RPMI7951 (cell line): Measurements from ENCODE around the gene PRKAR1B. TPM values are rescaled to one million over a fixed set of nuclear protein-coding genes. Genes with fewer than 3 reads are reported as not detected.

Source experiments
- DNase-seq: peaks from one replicate; pipeline ENCODE4 v3.0.0-alpha.2; 2012; ENCODE audit warnings: low read depth
- total RNA-seq: library from RNA; depleted of rRNA; stranded (reverse); fragments of >200 nt; shearing (Covaris generic); gene quantifications from 2 replicates; pipeline ENCODE4 v1.2.3, GENCODE V29; 2014

The PRKAR1B gene
- total RNA-seq, 1 experiment from 2014 or later = 5.0 TPM

DNA sequence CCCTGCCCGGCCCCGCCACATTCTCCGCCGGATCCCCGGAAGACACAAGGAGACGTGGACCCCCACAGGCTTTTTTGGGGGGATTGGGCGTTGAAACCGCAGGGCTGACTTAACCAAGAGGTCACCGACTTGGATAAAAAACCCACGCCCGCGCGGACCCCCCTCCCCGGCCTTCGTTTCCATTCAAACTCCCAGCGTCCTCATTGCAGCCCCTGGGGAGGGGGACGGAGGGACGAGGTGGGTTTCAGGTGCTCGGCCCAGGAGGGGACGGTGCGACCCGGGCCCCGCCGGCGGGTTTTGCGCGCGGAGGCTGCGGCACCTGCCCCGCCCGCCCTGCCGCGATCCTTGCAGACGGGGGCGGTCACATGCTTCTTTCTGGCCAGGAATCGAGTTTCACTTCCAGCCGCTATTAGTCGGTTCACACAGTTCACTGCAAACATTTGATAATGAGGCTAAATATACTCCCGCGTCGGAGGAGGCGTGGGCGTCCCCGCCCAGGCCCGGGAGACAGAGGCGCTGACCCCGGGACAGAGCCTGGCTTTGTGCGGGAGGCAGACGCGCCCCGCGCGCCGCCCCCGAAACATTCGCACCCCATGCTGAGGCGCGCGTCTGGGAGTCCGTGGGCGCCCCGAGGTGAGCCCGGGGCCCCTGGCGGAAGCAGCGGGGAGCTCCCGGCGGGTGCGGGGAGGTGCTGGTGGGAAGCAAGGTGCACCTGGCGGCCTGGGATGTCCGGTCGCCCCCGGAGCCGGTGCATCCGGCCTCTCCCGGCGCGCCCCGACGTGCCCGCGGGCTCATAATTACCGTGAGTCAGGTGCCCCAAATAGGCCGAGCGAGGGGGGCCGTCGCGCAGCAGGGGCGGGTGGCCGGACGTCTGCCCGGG lies 204.8 kb downstream of the PRKAR1B start:
- DNase-seq = peak; percentile 65

DNA sequence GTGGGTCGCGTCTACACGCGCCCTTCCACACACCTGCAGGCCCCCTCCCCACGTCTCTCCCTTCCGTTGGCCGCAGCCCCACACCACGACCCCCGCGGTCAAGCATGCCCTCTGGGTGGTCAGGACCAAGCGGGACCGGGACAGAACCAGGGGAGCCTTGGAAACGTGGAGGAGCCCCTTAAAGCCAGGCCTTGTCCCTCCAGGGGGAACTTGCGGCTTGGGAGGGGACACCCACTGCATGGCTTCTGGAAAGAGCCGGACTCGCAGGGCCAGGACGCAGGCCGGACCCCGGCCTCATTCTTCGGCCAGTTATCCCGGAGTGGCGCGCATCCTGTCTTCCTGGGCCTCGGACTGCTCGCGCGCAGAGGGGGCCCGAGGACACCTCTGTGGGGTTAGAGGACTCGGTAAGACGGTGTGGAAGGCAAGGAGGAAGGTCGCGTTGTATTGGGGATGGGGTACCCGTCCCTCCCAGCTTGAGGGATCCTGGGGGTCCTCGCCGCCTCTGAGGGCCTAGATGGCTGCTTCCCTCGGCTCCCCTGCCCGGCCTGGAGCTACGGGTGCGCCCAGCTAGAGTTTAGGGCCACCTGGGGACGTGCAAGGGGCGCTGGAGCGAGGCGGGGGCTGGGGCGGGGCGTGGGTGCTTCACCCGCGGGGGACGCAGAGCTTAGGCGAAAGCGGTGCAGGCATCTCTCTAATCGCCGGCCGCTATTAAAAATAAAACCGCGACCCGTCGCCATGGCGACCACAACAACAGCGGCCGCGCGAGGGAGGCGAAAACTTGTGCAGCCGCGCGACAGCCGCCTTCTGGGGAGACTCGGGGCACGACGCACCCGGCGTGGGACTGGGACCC lies 205.6 kb downstream of the PRKAR1B start:
- DNase-seq = peak; percentile 77

DNA sequence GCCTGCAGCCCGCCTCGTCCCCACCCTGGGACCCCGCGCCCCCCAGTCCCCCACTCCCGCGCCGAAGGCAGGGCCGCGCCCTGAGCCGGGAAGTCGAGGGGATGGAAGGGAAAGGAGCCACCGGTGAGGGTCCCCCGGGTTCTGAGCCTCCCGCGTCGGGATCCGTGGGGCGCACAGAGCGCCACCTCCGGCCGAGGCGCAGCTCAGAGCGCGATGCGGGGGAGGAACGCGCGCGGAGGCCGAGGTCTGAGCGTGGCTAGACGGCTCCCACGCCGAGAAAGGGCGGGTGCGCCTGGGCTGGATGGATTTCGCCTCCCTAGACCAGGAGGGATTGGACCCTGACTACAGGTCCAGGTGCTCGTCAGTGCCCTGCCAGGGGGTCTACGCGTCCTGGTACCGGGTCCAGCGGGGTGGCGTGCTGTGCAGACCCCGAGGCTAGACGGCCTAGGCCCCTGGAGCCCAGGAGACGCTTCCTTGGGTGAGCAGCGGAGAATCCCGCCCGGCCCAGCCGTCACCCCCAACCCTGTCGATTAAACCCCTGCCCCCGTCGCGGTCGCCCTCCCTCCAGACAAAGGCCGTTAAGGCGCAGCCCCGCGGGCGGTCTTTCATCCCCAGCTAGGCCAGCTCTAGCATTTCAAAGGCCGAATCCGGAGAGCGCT lies 206.4 kb downstream of the PRKAR1B start:
- no peak for DNase-seq

DNA sequence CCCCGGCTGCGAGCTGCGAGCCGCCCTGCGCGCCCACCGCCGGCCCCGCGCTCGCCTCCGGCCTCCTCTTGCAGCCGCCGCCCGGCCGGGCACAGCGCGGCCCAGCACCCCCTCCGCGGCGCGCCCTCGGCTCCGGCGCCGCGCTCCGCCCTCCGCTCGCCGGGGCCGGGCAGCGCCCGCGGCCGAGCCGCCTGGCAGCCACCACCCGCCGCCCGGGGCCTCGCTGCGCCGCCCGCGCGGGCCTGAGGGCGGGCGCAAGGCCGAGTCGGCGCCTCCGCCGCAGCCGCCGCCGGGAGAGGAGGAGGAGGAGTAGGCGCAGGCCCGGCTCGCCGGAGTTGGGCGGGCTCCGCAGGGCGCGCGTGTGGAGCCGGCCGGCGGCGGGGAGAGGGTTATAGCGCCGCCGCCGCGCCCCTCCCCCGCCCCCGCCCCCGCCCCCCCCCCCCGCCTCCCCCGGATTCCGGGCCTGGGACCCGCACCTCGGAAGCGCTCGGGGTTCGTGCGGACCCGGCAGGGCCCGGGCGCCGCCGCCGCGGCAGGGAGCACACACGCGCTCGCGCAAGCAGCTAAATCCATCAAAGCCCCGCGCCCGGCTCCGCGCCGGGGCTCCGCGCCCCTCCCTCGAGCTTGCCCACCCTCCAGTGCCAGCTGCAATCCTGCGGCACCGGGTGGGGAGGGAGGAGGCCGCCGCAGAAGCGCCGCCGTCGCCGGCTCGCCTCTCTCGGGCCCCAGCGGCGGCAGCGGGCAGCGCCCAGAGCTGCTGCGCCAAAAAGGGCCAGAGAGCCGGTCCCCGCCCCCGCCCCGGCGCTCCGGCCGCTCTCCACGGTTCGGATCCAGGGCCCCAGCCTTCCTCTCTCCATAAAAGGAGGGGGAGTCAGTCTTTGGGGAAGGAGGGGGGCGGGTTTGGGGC lies 207.3 kb downstream of the PRKAR1B start, which contains the start of gene PDGFA:
TSS of gene PDGFA (minus strand) at position 363 of the 907 bp plus-strand sequence. CDS start 845 bp downstream, outside the sequence.
- peak; percentile 81 for DNase-seq

DNA sequence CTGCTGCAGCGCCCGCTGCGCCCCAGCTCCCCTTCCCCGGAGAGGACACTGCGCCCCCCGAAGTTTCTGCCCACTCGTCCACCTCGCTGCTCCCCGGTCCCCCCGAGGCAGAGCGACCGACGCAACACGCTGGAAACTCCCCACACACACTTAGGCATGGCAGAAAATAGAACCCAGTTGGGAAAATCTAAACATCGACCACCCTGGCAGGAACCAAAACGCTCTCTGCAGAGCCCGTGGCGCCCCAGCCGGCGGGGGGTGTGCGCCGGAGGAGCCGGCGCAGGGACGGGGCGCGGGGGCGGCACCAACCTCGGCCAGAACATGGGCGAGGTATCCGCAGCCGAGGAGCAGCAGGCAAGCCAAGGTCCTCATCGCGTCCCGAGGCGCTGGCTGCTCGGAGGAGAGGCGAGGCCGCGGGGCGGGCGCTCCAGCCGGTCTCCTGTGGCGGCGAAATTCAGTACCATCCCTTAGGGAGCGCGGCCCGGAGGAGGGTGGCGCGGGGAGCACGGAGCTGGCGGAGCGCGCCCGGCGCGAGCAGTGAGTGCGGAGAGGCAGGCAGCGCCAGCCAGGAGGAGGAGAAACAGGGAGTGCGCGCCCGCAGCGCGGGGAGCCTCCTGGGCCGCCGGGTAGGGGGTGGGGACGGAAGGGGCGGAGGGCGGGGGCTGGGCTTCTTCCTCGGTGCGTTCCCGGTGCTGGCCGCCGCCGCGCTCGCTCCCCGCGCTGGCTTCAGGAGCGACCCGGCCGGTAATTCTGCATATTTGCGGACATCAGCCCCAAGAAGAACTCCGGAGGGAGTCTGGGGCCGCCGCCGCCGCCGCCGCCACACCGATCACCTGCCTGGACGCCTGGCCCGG lies 208.2 kb downstream of the PRKAR1B start:
- DNase-seq = peak; percentile 87

DNA sequence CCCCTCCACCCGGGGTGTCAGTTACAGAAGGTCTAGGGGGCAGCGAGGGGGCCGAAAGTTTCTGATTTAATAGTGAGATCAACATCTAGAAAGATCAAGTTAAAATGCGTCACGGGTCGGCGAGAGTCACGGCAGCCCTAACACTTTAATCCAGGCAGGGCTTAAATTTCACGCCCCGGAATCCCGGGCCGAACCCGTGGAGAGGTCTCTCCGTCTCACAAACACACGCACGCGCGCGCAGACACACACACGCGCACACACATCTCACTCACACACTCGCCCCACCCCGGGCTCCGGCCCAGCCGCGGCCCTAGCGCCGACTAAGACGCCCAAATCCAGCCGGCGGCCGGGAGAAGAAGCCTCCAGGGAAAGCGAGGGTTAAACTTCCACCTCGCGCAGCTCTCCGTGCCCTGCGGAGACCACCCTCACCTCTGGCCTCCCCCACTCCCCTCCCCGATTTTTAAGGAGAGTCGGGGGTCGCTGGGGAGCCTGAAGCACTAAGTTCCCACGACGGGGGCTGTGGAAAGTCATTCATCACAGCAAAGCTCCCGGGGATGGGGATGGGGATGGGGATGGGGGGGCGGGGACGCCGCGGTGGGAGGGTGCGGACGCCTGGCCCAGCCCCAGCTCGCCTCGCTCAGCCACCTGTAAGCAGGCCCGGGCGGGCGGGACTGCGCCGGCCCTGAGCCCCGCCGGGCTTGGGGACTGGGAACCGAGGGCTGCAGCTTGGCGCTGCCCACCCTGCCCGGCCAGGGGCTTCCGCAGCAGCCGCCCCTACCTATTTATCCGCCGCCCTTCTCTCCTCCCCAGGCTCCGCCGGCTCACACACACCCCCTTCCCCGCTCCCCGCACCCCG lies 209.1 kb downstream of the PRKAR1B start:
- peak; percentile 77 for DNase-seq

DNA sequence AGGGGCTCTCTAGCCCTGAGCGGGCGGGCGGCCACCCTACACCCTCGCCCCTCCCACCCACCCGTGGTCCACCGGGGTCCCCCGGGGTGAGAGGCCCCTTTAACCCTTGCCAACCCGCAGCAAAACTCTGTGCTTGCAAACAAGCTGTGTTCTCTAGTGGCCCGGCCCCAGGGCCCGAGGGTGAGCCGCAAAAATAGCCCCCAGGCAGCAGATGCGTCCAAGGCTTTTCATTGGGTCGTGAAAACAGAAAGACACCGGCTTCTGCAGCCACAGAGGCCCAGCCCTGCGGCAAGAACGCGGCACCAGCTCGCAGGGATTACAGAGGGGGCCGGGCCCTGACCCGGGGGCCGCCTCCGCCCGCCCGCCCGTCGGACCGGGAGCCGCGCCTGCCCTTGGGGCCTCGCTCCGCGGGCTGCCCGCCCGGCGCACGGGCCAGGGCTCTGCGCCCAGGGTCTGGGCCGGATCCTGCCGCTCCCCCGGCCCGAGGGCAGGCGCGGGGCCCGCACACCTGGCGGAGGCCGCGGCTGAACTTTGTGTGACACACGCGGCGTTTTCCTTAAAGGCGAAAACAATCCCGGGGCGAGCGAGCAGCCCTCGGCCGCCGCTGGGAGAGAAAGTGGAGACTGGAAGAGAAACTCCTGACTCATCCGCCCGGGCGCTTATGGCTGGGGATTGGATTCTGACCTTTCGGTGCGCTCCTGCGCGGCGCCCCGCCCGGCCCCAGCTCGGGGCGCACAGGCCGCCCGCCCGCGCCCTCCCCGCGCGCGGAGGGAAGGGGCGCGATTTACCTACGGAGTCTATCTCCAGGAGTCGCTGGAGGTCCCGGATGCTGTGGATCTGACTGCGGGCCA lies 210.2 kb downstream of the PRKAR1B start:
- peak; percentile 93 for DNase-seq

DNA sequence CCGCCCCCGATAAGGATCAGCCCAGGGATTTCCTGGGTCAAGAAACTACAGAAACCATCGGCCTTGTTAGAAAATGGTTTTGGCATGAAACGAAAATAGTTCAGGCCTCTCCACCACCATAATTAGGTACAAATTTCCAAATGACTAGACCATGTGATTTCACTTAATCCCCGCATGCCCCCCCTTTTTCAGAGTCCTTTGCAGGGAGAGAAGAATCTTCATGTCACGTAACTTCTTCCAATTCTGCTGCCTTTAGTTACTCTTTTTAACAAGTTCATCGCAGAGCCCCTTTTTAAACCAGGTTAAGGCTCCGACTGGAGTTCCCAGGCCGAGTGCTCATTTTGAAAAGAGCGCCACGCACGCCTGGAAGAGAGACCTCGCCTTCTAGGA lies 210.9 kb downstream of the PRKAR1B start:
- peak; percentile 73 for DNase-seq

DNA sequence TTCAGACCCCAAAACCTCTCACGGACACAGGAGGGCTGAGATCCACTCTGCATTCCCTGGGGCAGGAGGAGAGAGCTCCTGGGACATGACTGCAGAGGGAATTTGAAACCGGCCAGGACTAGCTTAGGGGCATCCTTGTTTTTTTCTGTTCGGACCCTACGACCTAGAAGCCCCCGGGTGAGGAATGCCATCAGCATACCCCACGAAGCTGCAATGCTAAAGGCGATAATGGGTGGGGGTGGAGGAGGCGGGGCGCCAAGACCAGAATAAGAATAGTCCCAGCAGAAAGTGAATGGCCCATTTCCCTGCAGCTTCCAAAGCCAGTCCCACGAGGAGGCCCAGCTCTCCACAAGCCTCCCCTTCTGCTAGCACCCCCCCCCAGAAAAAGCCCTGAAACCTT lies 211.5 kb downstream of the PRKAR1B start:
- no peak for DNase-seq

DNA sequence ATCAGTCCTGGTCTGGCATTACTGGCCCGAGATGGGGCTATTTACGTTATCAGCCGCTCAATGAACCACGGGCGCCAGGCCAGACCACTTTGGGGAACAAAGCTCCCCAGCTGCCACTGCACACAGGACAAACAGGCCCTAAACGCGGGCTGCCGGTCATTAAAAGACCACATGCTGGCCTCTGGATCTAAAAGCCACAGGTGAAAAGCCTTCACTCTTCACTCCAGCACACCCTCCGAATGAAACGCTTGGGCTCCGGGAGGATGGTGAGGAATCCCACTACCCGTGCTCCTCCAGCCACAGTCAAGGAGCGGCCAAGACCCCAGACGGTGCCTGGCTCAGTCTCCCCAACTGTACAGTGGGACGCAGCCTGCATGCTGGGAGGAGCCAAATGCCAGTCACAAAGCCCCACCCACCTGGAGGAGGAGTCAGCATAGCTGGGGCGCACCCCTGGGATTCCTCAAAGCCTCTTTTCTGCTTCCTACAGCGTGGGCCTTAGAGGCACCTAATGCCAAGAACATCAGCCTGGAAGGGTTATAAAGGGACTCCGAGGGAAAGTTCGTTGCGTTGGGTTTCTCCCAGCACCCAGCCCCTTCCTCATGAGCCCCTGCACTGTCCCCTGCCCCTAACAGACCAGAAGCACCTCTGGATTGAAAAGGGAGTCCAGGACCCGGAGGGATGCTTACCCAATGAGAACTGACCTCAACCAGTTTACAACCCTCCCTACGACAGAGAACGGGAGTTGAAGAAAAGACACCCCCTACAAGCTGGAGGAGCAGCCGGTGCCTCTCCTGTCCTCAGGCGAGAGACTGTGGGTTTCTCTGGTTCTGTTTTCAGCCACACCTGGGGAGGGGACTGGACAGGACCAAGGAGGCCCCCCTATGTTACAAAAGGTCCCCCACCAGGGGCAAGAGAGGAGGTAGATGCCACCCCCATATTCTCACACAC lies 212.2 kb downstream of the PRKAR1B start:
- DNase-seq = peak; percentile 68

DNA sequence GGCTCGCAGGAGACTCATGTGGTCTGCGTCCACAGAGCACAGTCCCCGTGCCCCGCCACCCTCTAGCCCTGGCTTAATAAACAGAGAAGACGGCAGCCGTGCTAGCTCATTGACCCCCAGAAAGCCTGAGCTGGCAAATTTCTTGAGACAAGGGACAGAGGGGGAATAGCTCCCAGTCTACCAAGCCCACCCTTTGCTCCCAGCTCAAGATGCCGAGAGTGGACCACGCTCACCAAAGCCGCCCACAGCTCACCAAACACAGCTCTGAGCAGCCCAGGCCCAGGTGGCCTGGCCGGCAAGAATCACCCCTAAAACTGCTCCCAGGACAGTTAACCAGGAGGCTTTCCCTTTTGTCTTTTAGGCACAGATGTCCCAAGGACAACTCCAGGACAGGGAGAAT lies 212.8 kb downstream of the PRKAR1B start:
- no peak for DNase-seq

DNA sequence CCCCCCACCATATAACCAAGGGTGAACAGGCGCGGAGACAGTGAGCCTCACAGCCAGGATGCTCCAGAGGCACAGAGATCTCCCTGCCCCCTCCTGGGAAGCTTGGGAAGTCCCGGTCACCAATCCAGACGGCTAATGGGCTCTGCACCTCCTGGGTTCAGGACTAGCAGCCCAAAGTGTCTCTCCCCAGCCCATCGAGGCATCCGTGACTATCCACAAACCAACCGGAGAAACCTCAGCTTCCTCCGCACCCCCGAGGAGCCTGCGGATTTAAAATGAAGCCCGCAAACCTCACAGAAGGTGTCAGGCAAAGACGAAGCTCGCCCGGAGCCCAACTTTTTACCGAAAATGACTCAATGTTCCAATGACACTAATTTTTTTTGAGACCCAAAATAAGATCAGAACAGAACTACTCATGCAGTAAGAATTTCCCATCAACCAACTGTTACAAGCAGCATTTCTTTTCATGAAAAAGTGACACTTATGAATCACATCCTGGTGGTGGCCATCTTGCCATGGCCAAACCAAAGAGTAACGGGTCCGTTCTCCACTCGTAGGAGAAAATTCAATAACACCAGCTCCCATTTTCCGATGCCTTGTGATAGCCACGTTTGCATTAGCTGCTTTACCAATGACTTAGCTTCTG lies 213.4 kb downstream of the PRKAR1B start:
- peak; percentile 95 for DNase-seq

DNA sequence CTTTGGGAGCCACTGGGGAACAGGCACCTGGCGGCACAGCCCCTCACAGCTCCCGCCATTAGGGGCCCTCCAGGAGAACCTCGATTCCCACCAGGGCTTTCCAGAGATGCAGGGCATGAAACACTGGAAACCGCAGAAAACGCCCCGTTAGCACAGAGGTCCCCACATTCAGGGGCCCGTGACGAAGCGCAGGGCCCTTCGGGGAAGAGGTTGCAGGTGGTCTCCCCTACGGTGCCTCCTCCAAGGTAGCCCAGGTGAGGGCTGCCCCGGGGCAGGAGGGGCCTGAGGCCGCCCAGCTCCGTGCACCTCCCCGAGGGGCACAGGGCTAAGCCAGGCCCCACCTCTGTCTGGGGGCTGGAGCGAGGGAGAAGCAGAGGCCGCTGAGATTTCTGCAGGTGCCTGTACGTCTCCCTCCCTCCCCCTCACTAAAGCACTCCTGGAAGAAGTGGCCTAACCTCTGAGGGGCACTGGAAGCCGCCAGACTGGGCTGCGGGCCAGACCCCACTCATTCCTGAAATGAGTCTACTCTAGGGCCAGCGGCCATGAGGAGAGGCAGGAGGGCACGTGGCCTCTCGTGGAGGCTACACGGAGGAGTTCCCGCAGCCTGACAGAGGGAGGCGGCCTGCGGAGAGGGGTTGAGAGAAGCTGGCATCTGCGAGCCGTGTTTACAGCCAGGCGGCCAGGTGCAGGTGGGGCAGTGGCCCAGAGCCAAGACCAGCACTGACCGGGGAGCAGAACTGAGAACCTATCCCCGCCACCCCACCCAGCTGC lies 214.4 kb downstream of the PRKAR1B start:
- peak; percentile 66 for DNase-seq

DNA sequence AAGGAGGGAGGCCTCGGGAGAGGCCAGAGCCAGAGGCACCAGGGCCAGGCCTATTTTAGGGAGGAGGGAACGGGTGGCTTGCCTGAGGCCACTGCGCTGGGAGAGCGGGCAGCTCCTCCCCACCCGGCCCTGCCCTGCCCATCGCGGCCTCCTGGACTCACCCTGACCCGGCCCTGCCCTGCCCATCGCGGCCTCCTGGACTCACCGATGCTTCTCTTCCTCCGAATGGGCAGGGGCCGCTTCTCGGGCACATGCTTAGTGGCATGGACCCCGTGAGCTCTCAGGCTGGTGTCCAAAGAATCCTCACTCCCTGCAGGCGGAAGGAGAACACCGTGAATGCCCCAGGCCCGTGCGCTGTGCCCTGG lies 215.0 kb downstream of the PRKAR1B start:
- no peak for DNase-seq

DNA sequence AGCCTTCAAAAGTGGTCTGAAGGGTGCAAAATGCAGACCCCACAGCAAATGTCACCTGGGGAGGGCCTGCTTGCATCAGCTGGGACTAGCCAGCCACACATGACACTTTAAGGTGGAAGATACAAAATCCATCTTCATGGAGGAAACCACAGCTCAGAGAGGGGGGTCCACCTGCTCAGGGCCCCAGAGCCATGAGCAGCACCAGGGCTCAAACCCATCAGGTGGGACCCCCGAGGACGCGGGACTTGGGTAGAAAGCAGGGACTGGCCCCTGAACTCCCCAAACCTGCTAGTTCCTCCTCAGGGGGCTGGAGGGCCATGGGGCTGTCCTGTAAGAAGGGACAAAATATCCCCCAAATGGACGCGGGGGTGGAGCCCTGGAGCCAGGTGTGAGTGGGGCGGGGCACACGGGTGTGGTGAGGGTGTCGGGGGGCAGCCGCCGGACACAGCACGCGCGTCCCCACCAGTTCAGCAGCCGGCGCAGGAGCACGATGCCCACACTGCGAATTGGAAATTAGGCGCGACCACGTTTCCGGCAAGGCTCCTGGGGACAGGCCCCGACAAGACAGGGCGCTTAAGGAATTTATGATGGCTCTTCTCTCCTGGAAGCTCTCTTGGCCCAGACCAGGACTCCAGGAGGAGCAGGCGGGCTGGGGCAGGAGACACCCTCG lies 215.5 kb downstream of the PRKAR1B start:
- DNase-seq = no peak
